RWPE2 (cell line): ENCODE data around the gene UHRF1.

Experiments
- ATAC-seq: fragments of 200-7000 bp; cut with Tn5 transposase; 3 replicates; pipeline ENCODE4 v1.9.1; 2021; ENCODE audit warnings: low read depth
- DNase-seq: peaks from one replicate; pipeline ENCODE4 v3.0.0-alpha.2; 2020; ENCODE audit warnings: low spot score
- H3K27ac ChIP-seq: fragments of 450-650 bp; 2 replicates; pipeline ENCODE4 v1.5.1; 2017; ENCODE audit warnings: mild to moderate bottlenecking; ENCODE audit not compliant: poor library complexity, severe bottlenecking
- H3K27me3 ChIP-seq: fragments of 250-450 bp; sonication (Bioruptor Pico); 2 replicates; pipeline ENCODE4 v1.5.1; 2021; ENCODE audit warnings: mild to moderate bottlenecking, moderate library complexity; ENCODE audit not compliant: insufficient read depth, poor library complexity, severe bottlenecking
- H3K36me3 ChIP-seq: fragments of 250-450 bp; sonication (Bioruptor Pico); 2 replicates; pipeline ENCODE4 v1.5.1; 2020; ENCODE audit warnings: low read depth, mild to moderate bottlenecking, moderate library complexity
- H3K4me1 ChIP-seq: fragments of 250-450 bp; sonication (Bioruptor Pico); 2 replicates; pipeline ENCODE4 v1.5.1; 2021; ENCODE audit warnings: mild to moderate bottlenecking, moderate library complexity; ENCODE audit not compliant: insufficient read depth, poor library complexity, severe bottlenecking
- H3K4me3 ChIP-seq: fragments of 250-450 bp; sonication (Bioruptor Pico); 2 replicates; pipeline ENCODE4 v1.5.1; 2021; ENCODE audit warnings: mild to moderate bottlenecking, moderate library complexity; ENCODE audit not compliant: severe bottlenecking
- H3K9me3 ChIP-seq: fragments of 250-450 bp; sonication (Bioruptor Pico); 2 replicates; pipeline ENCODE4 v1.5.1; 2021; ENCODE audit warnings: mild to moderate bottlenecking, moderate library complexity; ENCODE audit not compliant: severe bottlenecking
- CTCF ChIP-seq: fragments of 450-650 bp; IDR thresholded peaks from one replicate; pipeline ENCODE4 v1.5.1; 2017; ENCODE audit warnings: mild to moderate bottlenecking, moderate library complexity; ENCODE audit not compliant: poor library complexity, severe bottlenecking

UHRF1 gene

GRCh38 chr19:4867534-4868285 lies 41.6 kb upstream of the UHRF1 start, which contains the start of gene PLIN3:
Gene PLIN3 (minus strand): TSS chr19:4867667. CDS start chr19:4861394, 6,273 bp downstream.
- TF ChIP-seq CTCF, result no peak

GRCh38 chr19:4868286-4868834 lies 40.9 kb upstream of the UHRF1 start:
- Histone ChIP-seq H3K27me3 (no peaks in the 10 kb centered on the region), H3K36me3 (peaks cover 7% of the 10 kb centered on the region; the same call in 1 of the 2 replicates), H3K4me1 (peaks cover 6% of the 10 kb centered on the region), H3K9me3 (no peaks in the 10 kb centered on the region), H3K4me3 (no peak overlapping the region), H3K27ac (peak overlapping the region; percentile 87)
- no peak for DNase-seq
- TF ChIP-seq CTCF, result no peak
- ATAC-seq, result no peak

More at GRCh38 chr19:4867534-4868285, 41.6 kb upstream of the UHRF1 start, which contains the start of gene PLIN3:
- Histone ChIP-seq H3K4me3 (peak within 1 kb of the TSS; percentile 54), H3K27me3 (no peaks in the 10 kb centered on the region), H3K27ac (peak within 1 kb of the TSS; percentile 87), H3K4me1 (peaks cover 6% of the 10 kb centered on the region), H3K36me3 (peaks cover 11% of the 10 kb centered on the region; the same call in 1 of the 2 replicates), H3K9me3 (no peaks in the 10 kb centered on the region)
- DNase-seq, result peak; percentile 94
- ATAC-seq, result peak; percentile 82

- H3K36me3 ChIP-seq, result no peaks in the 10 kb centered on the region
- DNase-seq, result peak; percentile 89
- H3K4me3 ChIP-seq, result no peak overlapping the region
- H3K27ac ChIP-seq, result peak overlapping the region; percentile 87
- TF ChIP-seq CTCF, result no peak
- H3K9me3 ChIP-seq, result no peaks in the 10 kb centered on the region
- no peaks in the 10 kb centered on the region for H3K27me3 ChIP-seq
- H3K4me1 ChIP-seq, result peaks cover 6% of the 10 kb centered on the region
- ATAC-seq, result peak; percentile 80
Observed at GRCh38 chr19:4870025-4870700, 39.1 kb upstream of the UHRF1 start.

- Histone ChIP-seq H3K4me1 (peaks cover 6% of the 10 kb centered on the region), H3K9me3 (no peaks in the 10 kb centered on the region), H3K36me3 (no peaks in the 10 kb centered on the region), H3K27ac (peak overlapping the region; percentile 87), H3K27me3 (no peaks in the 10 kb centered on the region), H3K4me3 (no peak overlapping the region)
- ATAC-seq (no peak), DNase-seq (no peak)
- TF ChIP-seq CTCF, result no peak
Observed at GRCh38 chr19:4871711-4872110, 37.6 kb upstream of the UHRF1 start.
